ENCODE results near the gene LY6G6C.

DNA sequence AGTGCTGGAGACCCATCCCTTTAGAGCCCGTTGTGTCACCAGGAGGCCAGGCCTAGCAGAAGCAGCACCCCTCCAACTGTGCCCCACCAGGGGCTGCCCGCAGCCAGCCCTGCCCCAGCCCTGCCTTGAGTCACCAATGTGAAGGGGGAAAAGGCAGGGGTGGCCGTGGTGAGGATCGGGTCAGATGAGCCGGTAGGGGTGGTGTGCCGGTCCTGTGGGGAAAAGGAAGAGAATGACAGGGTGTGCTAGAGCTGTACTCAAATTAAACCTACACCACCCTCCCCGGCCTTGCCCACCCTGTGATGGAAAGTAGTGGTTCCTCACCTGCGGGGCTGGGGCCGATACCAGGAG is 44.0 kb upstream of the LY6G6C start:
- TF ChIP-seq FOS (IDR thresholded peaks at IDR 0.05; ENCODE audit: low read depth, low read length) (no peak), POLR2A (IDR thresholded peaks at IDR 0.05; ENCODE audit: low read depth, low read length) (no peak), RAD21 (IDR thresholded peaks at IDR 0.05; ENCODE audit: low read length) (no peak), RFX5 (IDR thresholded peaks at IDR 0.05; ENCODE audit: low read depth, low read length) (no peak), MAFK (IDR thresholded peaks at IDR 0.05; ENCODE audit: low read depth, low read length) (no peak), CHD1 (IDR thresholded peaks at IDR 0.05; ENCODE audit: low read depth, low read length) (no peak), SMC3 (IDR thresholded peaks at IDR 0.05; ENCODE audit: low read depth, low read length) (no peak), CEBPB (IDR thresholded peaks at IDR 0.05; ENCODE audit: low read depth, low read length) (no peak)
- TF ChIP-seq, protein P1, sequence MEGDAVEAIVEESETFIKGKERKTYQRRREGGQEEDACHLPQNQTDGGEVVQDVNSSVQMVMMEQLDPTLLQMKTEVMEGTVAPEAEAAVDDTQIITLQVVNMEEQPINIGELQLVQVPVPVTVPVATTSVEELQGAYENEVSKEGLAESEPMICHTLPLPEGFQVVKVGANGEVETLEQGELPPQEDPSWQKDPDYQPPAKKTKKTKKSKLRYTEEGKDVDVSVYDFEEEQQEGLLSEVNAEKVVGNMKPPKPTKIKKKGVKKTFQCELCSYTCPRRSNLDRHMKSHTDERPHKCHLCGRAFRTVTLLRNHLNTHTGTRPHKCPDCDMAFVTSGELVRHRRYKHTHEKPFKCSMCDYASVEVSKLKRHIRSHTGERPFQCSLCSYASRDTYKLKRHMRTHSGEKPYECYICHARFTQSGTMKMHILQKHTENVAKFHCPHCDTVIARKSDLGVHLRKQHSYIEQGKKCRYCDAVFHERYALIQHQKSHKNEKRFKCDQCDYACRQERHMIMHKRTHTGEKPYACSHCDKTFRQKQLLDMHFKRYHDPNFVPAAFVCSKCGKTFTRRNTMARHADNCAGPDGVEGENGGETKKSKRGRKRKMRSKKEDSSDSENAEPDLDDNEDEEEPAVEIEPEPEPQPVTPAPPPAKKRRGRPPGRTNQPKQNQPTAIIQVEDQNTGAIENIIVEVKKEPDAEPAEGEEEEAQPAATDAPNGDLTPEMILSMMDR (conservative IDR thresholded peaks at IDR 0.05; ENCODE audit: low read depth, low read length), result no peak
- TF ChIP-seq, protein P2, sequence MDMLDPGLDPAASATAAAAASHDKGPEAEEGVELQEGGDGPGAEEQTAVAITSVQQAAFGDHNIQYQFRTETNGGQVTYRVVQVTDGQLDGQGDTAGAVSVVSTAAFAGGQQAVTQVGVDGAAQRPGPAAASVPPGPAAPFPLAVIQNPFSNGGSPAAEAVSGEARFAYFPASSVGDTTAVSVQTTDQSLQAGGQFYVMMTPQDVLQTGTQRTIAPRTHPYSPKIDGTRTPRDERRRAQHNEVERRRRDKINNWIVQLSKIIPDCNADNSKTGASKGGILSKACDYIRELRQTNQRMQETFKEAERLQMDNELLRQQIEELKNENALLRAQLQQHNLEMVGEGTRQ (IDR thresholded peaks at IDR 0.05; ENCODE audit: low read depth, low read length), result no peak
- TF ChIP-seq, protein P3, sequence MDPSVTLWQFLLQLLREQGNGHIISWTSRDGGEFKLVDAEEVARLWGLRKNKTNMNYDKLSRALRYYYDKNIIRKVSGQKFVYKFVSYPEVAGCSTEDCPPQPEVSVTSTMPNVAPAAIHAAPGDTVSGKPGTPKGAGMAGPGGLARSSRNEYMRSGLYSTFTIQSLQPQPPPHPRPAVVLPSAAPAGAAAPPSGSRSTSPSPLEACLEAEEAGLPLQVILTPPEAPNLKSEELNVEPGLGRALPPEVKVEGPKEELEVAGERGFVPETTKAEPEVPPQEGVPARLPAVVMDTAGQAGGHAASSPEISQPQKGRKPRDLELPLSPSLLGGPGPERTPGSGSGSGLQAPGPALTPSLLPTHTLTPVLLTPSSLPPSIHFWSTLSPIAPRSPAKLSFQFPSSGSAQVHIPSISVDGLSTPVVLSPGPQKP (IDR thresholded peaks at IDR 0.05; ENCODE audit: borderline replicate concordance, low read depth, low read length), result no peak
